ENCODE results near the gene FAM219A.

GRCh38 chr9:34459356-34459755 is 986 bp upstream of the FAM219A start:
- TF ChIP-seq, protein P1, sequence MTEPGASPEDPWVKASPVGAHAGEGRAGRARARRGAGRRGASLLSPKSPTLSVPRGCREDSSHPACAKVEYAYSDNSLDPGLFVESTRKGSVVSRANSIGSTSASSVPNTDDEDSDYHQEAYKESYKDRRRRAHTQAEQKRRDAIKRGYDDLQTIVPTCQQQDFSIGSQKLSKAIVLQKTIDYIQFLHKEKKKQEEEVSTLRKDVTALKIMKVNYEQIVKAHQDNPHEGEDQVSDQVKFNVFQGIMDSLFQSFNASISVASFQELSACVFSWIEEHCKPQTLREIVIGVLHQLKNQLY (CRISPR knock-in tag; IDR thresholded peaks at IDR 0.05): no peak
- TF ChIP-seq CTCF (IDR thresholded peaks at IDR 0.05): no peak
- TF ChIP-seq JUN (CRISPR knock-in tag; IDR thresholded peaks at IDR 0.05): no peak
- TF ChIP-seq, protein P2, sequence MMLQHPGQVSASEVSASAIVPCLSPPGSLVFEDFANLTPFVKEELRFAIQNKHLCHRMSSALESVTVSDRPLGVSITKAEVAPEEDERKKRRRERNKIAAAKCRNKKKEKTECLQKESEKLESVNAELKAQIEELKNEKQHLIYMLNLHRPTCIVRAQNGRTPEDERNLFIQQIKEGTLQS (CRISPR knock-in tag; conservative IDR thresholded peaks at IDR 0.05): no peak
- TF ChIP-seq SOX15 (CRISPR knock-in tag; IDR thresholded peaks at IDR 0.05): no peak
- TF ChIP-seq, protein P3, sequence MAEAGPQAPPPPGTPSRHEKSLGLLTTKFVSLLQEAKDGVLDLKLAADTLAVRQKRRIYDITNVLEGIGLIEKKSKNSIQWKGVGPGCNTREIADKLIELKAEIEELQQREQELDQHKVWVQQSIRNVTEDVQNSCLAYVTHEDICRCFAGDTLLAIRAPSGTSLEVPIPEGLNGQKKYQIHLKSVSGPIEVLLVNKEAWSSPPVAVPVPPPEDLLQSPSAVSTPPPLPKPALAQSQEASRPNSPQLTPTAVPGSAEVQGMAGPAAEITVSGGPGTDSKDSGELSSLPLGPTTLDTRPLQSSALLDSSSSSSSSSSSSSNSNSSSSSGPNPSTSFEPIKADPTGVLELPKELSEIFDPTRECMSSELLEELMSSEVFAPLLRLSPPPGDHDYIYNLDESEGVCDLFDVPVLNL (CRISPR knock-in tag; IDR thresholded peaks at IDR 0.05; ENCODE audit: borderline replicate concordance, low read depth): no peak
- TF ChIP-seq ZNF532 (CRISPR knock-in tag; IDR thresholded peaks at IDR 0.05; ENCODE audit: borderline replicate concordance): no peak
- no peak for TF ChIP-seq FOXP1 (CRISPR knock-in tag; IDR thresholded peaks at IDR 0.05; ENCODE audit: borderline replicate concordance)
- no peak for TF ChIP-seq TEAD4 (CRISPR knock-in tag; IDR thresholded peaks at IDR 0.05)
- no peak for TF ChIP-seq NFE2L1 (CRISPR knock-in tag; IDR thresholded peaks at IDR 0.05)
- TF ChIP-seq, protein P4, sequence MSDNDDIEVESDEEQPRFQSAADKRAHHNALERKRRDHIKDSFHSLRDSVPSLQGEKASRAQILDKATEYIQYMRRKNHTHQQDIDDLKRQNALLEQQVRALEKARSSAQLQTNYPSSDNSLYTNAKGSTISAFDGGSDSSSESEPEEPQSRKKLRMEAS (CRISPR knock-in tag; IDR thresholded peaks at IDR 0.05): no peak
- no peak for TF ChIP-seq ZNF138 (CRISPR knock-in tag; conservative IDR thresholded peaks at IDR 0.05)
- no peak for TF ChIP-seq ZNF281 (CRISPR knock-in tag; IDR thresholded peaks at IDR 0.05)
- TF ChIP-seq E2F1 (CRISPR knock-in tag; IDR thresholded peaks at IDR 0.05): no peak
